GM12892 (cell line): ENCODE results near the gene ELK4.

ENCODE experiments used
- POLR2A ChIP-seq: IDR thresholded peaks from 2 replicates; pipeline ENCODE4 v1.6.1; 2011; ENCODE audit warnings: low read depth, low read length, control low read depth
- POLR2AphosphoS5 ChIP-seq: IDR thresholded peaks from 2 replicates; pipeline ENCODE4 v1.6.1; 2011; ENCODE audit warnings: low read depth, low read length, control low read depth

- no peak for TF ChIP-seq POLR2AphosphoS5
- TF ChIP-seq POLR2A: no peak
These were observed 17.9 kb downstream of the ELK4 start for GRCh38 chr1:205613854-205614412.
